Smooth muscle cell (in vitro differentiated cells): Measurements from ENCODE around the gene FBXW4. TPM values are rescaled to one million over a fixed set of nuclear protein-coding genes. Genes with fewer than 3 reads are reported as not detected.

ENCODE experiments used
- DNase-seq: peaks from one replicate; lab custom pipeline; 2025; ENCODE audit not compliant: unreplicated experiment; lab: John Stamatoyannopoulos, UW
- H2AFZ ChIP-seq: fragments of 200-600 bp; sonication (generic); 2 replicates; pipeline ENCODE4 v1.6.0; 2016; ENCODE audit warnings: antibody characterized with exemption, low read depth, mild to moderate bottlenecking
- H3F3A ChIP-seq: fragments of 200-600 bp; sonication (generic); 2 replicates; pipeline ENCODE4 v1.6.0; 2017; ENCODE audit warnings: antibody characterized with exemption, low read depth
- H3K27ac ChIP-seq: fragments of 200-600 bp; sonication (generic); 2 replicates; pipeline ENCODE4 v1.5.1; 2016; ENCODE audit warnings: low read depth, mild to moderate bottlenecking
- H3K27me3 ChIP-seq: fragments of 200-600 bp; sonication (generic); 2 replicates; pipeline ENCODE4 v1.6.1; 2016; ENCODE audit warnings: low read depth, mild to moderate bottlenecking
- H3K36me3 ChIP-seq: fragments of 200-600 bp; sonication (generic); 2 replicates; pipeline ENCODE4 v1.5.1; 2016; ENCODE audit warnings: low read depth
- H3K4me1 ChIP-seq: fragments of 200-600 bp; sonication (generic); 2 replicates; pipeline ENCODE4 v1.5.1; 2016; ENCODE audit warnings: low read depth
- H3K4me2 ChIP-seq: fragments of 200-600 bp; sonication (generic); 2 replicates; pipeline ENCODE4 v1.6.0; 2016; ENCODE audit warnings: mild to moderate bottlenecking
- H3K4me3 ChIP-seq: fragments of 200-600 bp; sonication (generic); 2 replicates; pipeline ENCODE4 v1.5.1; 2016; ENCODE audit warnings: mild to moderate bottlenecking
- H3K79me2 ChIP-seq: fragments of 200-600 bp; sonication (generic); 2 replicates; pipeline ENCODE4 v1.6.0; 2016; ENCODE audit warnings: low read depth, mild to moderate bottlenecking
- H3K9ac ChIP-seq: fragments of 200-600 bp; sonication (generic); 2 replicates; pipeline ENCODE4 v1.6.0; 2016; ENCODE audit warnings: low read depth
- H3K9me3 ChIP-seq: fragments of 200-600 bp; sonication (generic); replicated peaks from 2 replicates; pipeline ENCODE4 v1.5.1; 2016; ENCODE audit warnings: low read depth
- H4K20me1 ChIP-seq: fragments of 200-600 bp; sonication (generic); 2 replicates; pipeline ENCODE4 v1.6.0; 2016; ENCODE audit warnings: low read depth
- WGBS: methylation state at CpG from one replicate; pipeline ENCODE4 v1.1.7; 2016; ENCODE audit warnings: low lambda C conversion rate; 5-methylcytosine and 5-hydroxymethylcytosine counted together
- polyA plus RNA-seq: library from polyadenylated mRNA; unstranded; fragments of >200 nt; fragmentation: Nextera tagmentation; extraction: Ambion mirVana; gene quantifications from 2 replicates; pipeline ENCODE4 v1.2.1, GENCODE V29; 2016
- total RNA-seq: library from RNA; depleted of rRNA; stranded (reverse); fragments of >200 nt; gene quantifications from 2 replicates; pipeline ENCODE4 v1.2.3, GENCODE V29; 2014
- TF ChIP-seq, protein P1 (sequence below): fragments of 200-600 bp; sonication (generic); IDR thresholded peaks from 2 replicates; pipeline ENCODE4 v1.5.1; 2017; ENCODE audit warnings: borderline replicate concordance, mild to moderate bottlenecking, antibody characterized with exemption; ENCODE audit not compliant: insufficient read depth, poor library complexity, severe bottlenecking

The FBXW4 gene
- total and polyA plus RNA-seq, 2 experiments from 2014 or later = 7.2 to 12.1 TPM

DNA sequence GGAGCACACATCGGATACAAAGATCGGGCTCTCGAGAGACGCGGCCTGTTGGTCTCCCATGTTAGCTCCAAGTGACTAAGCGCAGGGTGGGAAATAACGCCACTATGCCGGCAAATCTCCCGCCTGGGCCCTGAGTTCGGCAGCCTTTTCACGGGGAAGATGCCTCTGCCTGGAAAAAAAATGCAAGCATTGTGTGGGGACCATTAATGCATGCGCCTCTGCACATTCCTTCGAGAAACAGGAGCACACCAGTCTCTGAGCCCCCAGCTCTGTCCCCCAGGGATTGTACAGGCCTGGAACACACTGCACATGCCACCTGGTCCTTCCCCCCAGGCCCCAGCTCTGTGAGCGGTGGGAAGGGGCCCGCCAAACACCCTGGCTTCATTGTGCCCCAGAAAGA lies 44.1 kb downstream of the FBXW4 start:
- no peaks in the 10 kb centered on the region for H3K9me3 ChIP-seq
- no peak overlapping the region for H2AFZ ChIP-seq
- H3K4me1 ChIP-seq = peaks cover 25% of the 10 kb centered on the region
- peaks cover 4% of the 10 kb centered on the region for H3K36me3 ChIP-seq
- no peaks in the 10 kb centered on the region for H3F3A ChIP-seq
- peaks cover 17% of the 10 kb centered on the region for H4K20me1 ChIP-seq
- no peak overlapping the region for H3K4me3 ChIP-seq
- no peak overlapping the region for H3K27ac ChIP-seq
- no peak overlapping the region for H3K9ac ChIP-seq
- H3K27me3 ChIP-seq = no peaks in the 10 kb centered on the region
- no peak overlapping the region for H3K4me2 ChIP-seq
- no peak for DNase-seq
- 91% methylated on average over 15 of the region's 15 CpGs for WGBS
- TF ChIP-seq, protein P1, sequence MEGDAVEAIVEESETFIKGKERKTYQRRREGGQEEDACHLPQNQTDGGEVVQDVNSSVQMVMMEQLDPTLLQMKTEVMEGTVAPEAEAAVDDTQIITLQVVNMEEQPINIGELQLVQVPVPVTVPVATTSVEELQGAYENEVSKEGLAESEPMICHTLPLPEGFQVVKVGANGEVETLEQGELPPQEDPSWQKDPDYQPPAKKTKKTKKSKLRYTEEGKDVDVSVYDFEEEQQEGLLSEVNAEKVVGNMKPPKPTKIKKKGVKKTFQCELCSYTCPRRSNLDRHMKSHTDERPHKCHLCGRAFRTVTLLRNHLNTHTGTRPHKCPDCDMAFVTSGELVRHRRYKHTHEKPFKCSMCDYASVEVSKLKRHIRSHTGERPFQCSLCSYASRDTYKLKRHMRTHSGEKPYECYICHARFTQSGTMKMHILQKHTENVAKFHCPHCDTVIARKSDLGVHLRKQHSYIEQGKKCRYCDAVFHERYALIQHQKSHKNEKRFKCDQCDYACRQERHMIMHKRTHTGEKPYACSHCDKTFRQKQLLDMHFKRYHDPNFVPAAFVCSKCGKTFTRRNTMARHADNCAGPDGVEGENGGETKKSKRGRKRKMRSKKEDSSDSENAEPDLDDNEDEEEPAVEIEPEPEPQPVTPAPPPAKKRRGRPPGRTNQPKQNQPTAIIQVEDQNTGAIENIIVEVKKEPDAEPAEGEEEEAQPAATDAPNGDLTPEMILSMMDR = no peak
- H3K79me2 ChIP-seq = no peaks in the 10 kb centered on the region

DNA sequence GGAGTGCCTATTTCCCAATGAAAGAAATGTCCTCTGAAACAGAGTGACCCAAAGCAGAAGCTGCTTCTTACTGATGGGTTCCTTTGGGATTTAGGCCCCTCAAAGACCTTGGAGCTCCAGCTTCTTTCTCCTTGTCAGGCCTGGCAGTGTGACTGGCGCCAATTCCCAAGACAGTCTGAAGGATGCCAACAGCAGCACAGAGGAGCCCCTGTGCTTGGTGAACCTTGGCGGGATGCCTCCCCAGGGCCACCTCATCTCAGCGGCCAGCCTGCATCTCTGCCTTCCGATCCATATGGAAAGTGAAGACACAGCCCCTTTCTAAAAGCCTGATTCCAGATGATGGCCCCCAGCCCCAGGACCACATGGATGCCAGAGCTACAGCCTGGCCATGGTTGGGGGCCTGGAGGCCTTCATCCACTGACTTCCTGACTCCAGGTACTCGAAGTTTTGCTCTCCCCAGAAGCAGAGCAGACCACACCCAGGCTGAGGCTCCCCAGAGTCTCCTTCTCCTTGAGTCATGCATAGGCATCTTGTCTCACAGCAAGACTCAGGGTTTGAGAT lies 45.4 kb downstream of the FBXW4 start:
- 93% methylated on average over 5 of the region's 5 CpGs for WGBS
- H3K4me3 ChIP-seq = no peak overlapping the region
- H3K4me2 ChIP-seq = no peak overlapping the region
- no peaks in the 10 kb centered on the region for H3K9me3 ChIP-seq
- H4K20me1 ChIP-seq = peaks cover 21% of the 10 kb centered on the region
- TF ChIP-seq, protein P1 = no peak
- H3K27me3 ChIP-seq = no peaks in the 10 kb centered on the region
- H3K36me3 ChIP-seq = no peaks in the 10 kb centered on the region
- no peak for DNase-seq
- peaks cover 29% of the 10 kb centered on the region for H3K4me1 ChIP-seq
- no peak overlapping the region for H3K27ac ChIP-seq
- H3K9ac ChIP-seq = no peak overlapping the region
- H3F3A ChIP-seq = no peaks in the 10 kb centered on the region
- H3K79me2 ChIP-seq = no peaks in the 10 kb centered on the region
- H2AFZ ChIP-seq = no peak overlapping the region

DNA sequence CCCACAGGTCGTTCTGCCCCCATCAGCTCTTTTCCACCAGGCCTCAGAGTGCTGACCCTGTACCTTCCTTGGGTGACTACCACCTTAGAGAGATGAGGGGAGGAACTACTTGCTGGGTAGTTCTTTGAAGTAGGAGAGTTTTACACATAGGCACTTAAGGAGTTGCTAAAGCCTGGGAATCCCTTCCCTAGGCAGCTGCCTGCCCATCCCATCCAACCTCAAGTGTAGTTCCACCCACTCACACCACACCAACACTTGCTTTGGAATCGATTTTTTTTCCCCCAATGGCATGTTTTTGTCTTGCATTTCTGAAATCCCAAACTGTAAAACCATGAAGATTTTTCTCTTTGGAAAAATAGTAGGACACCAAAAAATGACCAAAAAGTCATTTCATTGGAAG lies 47.7 kb downstream of the FBXW4 start:
- H3K9ac ChIP-seq = no peak overlapping the region
- no peaks in the 10 kb centered on the region for H3K27me3 ChIP-seq
- no peaks in the 10 kb centered on the region for H3F3A ChIP-seq
- DNase-seq = no peak
- H3K79me2 ChIP-seq = no peaks in the 10 kb centered on the region
- no peak overlapping the region for H3K27ac ChIP-seq
- 92% methylated on average over 2 of the region's 2 CpGs for WGBS
- TF ChIP-seq, protein P1 = no peak
- no peaks in the 10 kb centered on the region for H3K9me3 ChIP-seq
- no peaks in the 10 kb centered on the region for H3K36me3 ChIP-seq
- H4K20me1 ChIP-seq = peaks cover 27% of the 10 kb centered on the region
- H3K4me2 ChIP-seq = no peak overlapping the region
- no peak overlapping the region for H3K4me3 ChIP-seq
- no peak overlapping the region for H2AFZ ChIP-seq
- H3K4me1 ChIP-seq = peaks cover 33% of the 10 kb centered on the region

DNA sequence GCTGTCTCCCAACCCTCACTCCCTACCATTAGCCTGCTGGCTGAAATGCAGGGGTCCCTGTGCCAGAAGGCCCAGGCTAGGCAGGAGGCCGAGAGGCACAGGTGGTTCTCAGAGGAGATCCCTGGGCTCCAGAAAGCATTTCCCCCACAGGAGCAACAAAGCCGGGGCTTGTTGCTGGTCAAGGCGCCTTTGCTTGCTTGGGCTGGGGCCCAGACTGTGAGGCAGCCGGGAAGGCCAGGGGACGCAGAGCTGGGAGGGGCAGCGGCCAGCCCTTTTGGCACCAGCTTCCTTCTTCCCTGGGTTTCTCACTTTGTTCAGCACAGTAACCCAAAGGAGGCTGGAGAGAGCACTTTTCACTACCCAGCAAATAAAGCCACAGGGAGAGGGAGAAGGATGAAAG lies 48.6 kb downstream of the FBXW4 start:
- Histone ChIP-seq H3K36me3 (no peaks in the 10 kb centered on the region), H4K20me1 (peaks cover 27% of the 10 kb centered on the region), H3K4me2 (no peak overlapping the region), H3K79me2 (no peaks in the 10 kb centered on the region), H3K9ac (no peak overlapping the region), H3K4me1 (peaks cover 24% of the 10 kb centered on the region), H3K9me3 (no peaks in the 10 kb centered on the region), H3K4me3 (no peak overlapping the region), H2AFZ (no peak overlapping the region), H3K27me3 (no peaks in the 10 kb centered on the region), H3K27ac (no peak overlapping the region), H3F3A (no peaks in the 10 kb centered on the region)
- TF ChIP-seq, protein P1 = no peak
- no peak for DNase-seq
- 93% methylated on average over 6 of the region's 6 CpGs for WGBS
